Limb (tissue), 2 donors: ENCODE measurements around the gene NES.
A peak's percentile ranks its signal among the peaks of the same experiment; 100 is the strongest.

ENCODE experiments used
- DNase-seq, 2 donors: peaks; one replicate each; pipeline ENCODE4 v3.0.0-alpha.2; 2016; ENCODE audit errors: extremely low spot score in 2 of 2

NES gene

DNA sequence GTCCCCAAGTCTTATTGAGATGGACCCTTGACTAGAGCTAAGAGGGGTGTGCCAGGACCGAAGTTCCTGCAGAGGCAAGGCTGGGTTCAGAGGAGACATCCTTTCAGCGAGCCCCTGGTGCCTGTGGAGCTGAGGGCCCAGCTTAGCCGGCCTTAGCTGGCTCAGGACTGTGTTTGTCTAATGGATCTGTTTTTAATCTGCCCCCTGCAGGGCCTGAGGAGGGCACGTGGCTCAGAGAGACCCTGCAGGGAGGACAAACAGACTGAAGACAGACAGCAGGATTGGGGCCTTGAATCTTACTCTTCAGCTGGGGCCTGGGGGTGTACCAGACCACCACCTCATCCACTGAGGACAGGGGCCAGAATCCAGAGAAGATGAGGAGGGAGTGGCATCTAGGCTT, 26.5 kb upstream of the NES start:
- DNase-seq = no peak

DNA sequence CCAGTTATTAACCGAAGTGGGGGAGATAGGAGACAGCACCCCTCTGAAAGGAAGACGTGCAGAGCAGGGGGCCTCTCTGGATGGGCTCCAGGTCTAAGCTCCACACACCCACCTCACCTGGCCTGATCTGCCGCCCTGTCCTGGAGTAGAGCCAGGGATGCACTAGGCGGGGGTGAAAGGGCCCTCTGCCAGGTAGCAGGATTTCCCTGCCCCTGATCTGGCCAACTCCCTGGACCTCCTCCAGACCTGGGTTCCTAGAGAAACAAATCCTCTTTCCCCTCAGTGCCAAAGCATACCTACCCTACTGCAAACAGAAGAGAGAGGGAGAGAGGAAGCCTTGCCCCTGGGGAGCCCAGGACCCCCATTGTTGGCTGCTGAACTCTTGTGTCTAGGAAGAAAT, 26.1 kb upstream of the NES start:
- no peak for DNase-seq

GRCh38 chr1:156700736-156701531, 23.7 kb upstream of the NES start:
- no peak for DNase-seq

DNA sequence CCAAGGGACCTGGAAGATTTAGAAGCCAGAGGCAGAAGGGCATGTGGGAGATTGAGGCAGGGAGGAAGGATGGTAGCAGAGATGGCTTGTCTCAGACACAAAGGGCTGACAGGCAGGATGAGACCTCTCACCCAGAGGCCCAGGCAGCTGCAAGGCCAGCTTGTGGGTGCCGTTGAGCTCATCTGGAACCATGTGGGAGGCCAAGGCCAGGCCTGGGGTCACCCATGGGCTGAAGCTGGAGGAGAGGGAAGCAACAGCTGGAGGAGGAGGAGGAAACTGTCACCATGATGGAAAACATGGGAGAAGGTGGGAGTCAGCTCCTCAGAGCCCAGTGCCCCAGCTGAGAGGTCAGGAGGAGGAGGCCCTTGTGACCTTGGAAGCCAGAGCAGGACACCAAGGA, 21.8 kb upstream of the NES start:
- DNase-seq = no peak

GRCh38 chr1:156697481-156697880, 20.3 kb upstream of the NES start:
- DNase-seq = no peak

DNA sequence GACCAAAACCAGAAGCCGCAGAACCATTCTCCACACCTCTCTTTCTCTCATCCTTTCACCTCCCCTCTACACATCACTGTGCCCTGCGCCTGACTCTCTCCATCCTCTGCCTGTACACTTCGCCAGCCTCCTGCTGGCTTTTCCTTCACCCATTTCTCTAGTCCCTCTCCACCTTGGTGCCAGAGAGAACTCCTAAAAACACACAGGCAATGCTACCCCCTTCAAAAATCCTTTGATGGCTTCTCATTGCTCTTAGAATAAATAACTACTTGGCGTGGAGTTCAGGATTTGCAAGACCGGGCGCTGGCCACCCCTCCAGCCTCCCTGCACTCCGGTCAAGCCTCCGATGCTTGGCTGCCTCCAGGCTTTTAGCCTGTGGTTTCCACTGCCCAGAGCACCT, 19.5 kb upstream of the NES start:
- DNase-seq = no peak

GRCh38 chr1:156694690-156694962, 17.4 kb upstream of the NES start:
- DNase-seq = no peak

- DNase-seq = no peak
Measured at GRCh38 chr1:156693848-156694689, 16.9 kb upstream of the NES start.

GRCh38 chr1:156692925-156693847, 16.0 kb upstream of the NES start:
- DNase-seq = peak; percentile 24 to 78

DNA sequence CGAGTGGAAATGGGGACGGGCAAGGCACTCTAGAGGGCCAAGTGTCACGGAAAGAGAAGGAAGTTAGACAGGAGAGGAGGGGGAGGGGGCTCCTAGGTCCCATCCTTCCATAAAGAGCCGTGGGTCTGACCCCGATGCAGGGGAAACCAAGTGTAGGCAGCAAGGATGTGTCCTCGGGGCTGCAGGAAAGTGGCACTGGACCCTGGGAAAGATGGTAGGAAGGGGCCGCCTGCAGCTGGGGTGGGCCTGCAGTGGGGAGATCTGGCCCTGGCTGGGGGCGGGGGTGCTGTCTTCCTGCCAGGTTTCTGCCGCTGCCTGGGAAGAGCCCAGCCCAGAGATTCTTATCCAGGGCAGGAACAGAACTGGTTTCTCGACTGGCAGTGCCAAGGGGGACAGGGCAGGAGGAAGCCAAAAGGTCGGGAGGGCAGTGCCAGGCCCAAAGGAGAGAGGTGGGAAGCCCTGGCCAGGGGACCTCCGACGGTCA, 15.3 kb upstream of the NES start:
- peak in 1 of 2 donors; percentile 59 for DNase-seq

- DNase-seq = peak in 1 of 2 donors; percentile 59
Measured at GRCh38 chr1:156691665-156692440, 14.6 kb upstream of the NES start.

DNA sequence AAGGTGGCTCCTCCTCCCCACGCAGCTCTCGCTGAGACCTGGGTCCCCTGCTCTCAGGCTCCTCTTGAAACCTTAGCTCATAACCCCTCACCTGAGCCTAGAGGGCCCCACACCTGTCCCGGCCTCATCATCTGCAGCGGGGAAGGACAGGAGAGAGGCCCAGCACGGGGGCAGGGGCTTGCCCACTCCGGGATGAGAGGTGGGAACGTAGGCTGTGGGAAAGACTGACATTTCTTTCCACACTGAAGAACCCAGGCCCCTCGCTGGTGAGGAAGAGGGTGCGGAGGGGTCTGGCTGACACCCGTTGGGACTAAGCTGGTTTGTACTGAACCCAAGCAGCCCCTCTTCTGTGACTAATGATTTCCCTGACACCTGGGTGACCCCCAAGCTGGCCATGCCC, 14.0 kb upstream of the NES start:
- DNase-seq = no peak

GRCh38 chr1:156690675-156691036, 13.4 kb upstream of the NES start:
- no peak for DNase-seq

GRCh38 chr1:156689953-156690674, 12.9 kb upstream of the NES start:
- peak; percentile 20 to 79 for DNase-seq

DNA sequence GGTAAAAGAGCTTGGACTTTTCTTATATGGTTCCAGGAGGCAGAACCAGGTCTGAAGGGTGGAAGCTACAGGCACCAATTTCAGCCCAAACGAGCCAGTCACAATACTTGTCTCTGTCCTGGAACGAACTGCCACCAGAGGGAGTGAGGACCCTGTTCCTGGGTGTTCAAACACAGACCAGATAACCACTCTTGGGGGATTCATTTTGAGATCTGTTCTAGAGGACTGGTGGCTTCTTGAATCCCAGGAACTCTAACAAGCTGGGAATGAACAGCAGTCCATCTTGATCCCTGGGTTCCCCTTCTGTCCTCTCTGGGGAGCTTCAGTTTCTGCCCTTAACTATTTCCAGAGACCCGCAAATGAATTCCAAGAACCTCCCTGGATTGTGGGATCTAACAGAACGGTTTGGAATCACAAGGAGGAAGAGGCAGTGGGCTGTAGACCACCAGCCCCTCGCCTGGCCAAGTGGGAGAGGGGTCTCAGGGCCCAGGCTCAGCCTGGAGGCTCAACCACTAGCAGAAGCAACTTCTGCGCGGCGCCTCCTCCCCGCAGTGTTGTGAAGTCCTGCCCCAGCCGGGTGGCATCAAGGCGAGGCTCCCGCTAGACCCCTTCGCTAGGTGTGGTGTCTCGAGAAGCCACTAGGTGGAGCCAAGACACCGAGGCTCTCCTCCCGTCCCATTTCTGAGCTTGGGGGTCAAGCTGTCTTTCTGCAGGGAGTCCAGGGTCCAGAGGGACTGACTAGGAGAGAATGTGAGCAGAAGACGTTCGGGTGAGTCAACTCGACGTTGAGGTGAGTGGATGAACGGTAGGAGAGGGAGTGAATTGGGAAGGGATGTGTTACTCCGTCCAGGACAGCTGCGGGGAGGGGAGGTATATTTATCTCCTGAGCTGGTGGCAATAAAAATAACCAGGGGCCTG, 12.1 kb upstream of the NES start:
- peak; percentile 85 to 89 for DNase-seq

- DNase-seq = no peak
Measured at GRCh38 chr1:156684227-156684782, 7.1 kb upstream of the NES start.

- no peak for DNase-seq
Measured at GRCh38 chr1:156682166-156682890, 5.1 kb upstream of the NES start.
